Fibroblast of villous mesenchyme (primary cell): ENCODE results near the gene SOCS7. TPM values are rescaled to one million over a fixed set of nuclear protein-coding genes. Genes with fewer than 3 reads are reported as not detected.

ENCODE experiments used
- DNase-seq: peaks from one replicate; pipeline ENCODE4 v3.0.0-alpha.2; 2010; ENCODE audit warnings: low read depth
- H3K4me3 ChIP-seq: 2 replicates; pipeline ENCODE4 v1.5.1; 2011; ENCODE audit warnings: low read depth, mild to moderate bottlenecking, low read length
- total RNA-seq: library from RNA; depleted of rRNA; stranded (reverse); fragments of >200 nt; gene quantifications from 2 replicates; pipeline ENCODE4 v1.2.3, GENCODE V29; 2012
- TF ChIP-seq, protein P1 (sequence below): IDR thresholded peaks from 2 replicates; pipeline ENCODE4 v1.5.1; 2012; ENCODE audit warnings: low read depth, mild to moderate bottlenecking, low read length; ENCODE audit not compliant: insufficient read depth

The SOCS7 gene
- total RNA-seq, 1 donor, result 11.2 TPM

DNA sequence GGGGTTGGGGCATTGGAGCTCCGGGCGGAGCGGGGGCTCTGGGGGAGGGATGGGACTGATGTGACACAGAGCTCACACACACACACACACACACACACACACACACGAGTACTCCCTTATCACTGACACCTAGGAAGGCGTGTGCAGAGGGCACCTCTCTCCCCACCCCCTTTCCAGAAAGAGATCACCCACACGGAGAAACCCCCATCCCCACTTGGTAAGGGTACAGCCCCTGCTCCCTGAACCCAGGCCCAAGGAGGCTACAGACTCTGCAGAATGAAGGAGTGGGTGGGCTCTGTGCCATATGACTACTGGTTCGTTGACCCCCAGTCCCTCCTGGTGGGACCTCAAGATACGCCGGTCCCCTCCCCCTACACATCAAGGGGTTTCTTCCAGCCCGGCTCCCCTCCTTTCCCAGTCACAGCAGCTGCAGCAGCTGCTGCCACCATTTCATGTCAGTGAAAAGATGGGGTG is 67.9 kb downstream of the SOCS7 start:
- no peak for DNase-seq
- TF ChIP-seq, protein P1, sequence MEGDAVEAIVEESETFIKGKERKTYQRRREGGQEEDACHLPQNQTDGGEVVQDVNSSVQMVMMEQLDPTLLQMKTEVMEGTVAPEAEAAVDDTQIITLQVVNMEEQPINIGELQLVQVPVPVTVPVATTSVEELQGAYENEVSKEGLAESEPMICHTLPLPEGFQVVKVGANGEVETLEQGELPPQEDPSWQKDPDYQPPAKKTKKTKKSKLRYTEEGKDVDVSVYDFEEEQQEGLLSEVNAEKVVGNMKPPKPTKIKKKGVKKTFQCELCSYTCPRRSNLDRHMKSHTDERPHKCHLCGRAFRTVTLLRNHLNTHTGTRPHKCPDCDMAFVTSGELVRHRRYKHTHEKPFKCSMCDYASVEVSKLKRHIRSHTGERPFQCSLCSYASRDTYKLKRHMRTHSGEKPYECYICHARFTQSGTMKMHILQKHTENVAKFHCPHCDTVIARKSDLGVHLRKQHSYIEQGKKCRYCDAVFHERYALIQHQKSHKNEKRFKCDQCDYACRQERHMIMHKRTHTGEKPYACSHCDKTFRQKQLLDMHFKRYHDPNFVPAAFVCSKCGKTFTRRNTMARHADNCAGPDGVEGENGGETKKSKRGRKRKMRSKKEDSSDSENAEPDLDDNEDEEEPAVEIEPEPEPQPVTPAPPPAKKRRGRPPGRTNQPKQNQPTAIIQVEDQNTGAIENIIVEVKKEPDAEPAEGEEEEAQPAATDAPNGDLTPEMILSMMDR, result no peak
- H3K4me3 ChIP-seq, result no peak overlapping the region

DNA sequence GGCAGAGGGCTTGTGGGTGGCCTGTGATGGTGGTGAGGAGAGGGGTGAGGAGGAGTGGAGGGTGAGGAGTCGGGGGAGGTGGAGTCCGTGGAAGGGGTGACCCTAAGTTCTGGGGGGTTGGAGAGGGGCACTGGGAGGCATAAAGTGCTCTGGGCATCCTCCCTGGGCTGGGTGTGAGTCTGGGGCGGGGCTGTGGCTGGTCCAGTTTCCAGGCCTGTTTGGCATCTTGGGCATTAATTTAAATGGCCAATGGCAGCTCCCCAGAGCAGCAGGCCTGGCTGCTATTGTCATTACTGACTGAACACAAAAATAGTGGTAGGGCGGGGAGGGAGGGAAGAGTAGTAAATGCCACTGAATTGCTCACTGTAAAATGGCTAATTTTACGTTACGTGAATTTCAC is 68.9 kb downstream of the SOCS7 start:
- DNase-seq, result no peak
- H3K4me3 ChIP-seq, result no peak overlapping the region
- TF ChIP-seq, protein P1, result no peak

DNA sequence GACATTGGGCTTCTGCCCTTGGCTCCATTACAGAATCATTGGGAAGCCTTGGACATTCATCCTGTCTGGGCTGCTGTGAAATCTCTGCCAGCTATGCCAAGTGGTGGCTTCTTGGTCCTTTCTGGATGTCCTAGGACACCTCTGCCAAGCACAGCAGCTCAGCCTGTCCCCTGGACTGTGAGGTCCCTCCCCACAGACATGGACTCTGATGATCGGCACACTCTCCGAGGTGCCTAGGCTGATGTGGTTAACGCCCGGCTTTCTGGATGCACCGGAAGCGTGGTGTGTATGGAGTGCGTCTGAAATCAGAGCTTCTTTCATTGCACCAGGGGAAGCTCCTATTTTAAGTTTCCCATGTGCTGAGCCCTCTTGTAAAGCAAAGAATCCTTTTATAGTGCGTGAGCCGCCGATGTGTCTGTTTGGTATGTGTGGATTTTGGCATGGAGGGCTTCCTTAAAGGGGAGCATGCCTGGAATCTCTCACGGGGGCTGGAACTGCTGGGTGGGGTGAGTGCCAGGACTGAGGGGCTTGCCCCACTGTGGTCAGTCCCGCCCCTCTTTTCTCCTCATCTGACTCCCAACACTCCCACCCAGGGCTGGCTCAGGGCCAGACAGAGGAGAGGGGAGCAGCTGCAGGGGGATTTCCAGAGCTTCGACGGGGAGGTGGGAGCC is 69.7 kb downstream of the SOCS7 start:
- H3K4me3 ChIP-seq, result no peak overlapping the region
- TF ChIP-seq, protein P1, result no peak
- peak; percentile 61 for DNase-seq

DNA sequence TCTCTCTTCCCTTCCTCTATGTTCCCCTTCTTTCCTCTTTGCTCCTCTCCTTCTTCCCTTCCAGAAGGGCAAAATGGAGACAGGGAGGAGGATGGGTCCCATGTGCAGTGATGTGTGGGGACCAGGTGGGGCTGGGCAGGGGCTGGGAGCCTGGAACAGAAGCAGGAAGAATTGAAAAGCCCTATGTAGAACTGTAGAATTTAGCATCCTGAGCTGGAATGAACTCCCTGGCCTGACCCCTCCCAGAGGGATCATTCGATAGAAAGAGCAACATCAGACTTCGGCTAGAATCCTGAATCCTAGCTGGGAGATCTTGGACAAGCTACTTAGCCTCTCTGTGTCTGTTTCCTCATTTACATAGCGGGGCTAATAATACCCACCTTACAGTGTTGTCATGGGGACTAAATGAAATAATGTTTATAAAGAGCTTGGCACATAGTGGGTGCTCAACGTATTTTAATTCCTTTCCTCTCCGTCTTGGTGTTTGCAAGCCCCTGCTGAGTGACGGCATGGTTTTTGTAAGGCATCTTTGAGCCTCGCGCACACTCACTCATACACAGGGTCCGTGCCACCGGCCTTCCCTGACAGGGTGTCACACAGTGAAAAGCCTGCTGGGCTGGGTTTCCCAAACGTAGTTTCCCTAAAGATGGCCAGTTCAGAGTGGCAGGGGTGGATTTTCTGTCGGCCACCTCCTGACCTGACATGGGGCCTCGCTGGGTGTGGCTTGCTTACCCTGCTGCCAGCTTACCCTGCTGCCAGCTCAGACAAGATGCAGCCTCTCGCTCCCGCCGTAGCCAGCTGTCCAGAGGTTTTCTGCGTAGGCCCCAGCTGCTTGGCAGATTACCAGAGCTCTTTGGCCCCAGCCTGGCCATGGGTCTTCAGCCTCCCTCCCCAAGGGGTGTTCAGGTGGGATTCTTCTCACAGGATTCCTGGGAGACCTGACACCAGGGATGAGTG is 70.5 kb downstream of the SOCS7 start:
- no peak overlapping the region for H3K4me3 ChIP-seq

DNA sequence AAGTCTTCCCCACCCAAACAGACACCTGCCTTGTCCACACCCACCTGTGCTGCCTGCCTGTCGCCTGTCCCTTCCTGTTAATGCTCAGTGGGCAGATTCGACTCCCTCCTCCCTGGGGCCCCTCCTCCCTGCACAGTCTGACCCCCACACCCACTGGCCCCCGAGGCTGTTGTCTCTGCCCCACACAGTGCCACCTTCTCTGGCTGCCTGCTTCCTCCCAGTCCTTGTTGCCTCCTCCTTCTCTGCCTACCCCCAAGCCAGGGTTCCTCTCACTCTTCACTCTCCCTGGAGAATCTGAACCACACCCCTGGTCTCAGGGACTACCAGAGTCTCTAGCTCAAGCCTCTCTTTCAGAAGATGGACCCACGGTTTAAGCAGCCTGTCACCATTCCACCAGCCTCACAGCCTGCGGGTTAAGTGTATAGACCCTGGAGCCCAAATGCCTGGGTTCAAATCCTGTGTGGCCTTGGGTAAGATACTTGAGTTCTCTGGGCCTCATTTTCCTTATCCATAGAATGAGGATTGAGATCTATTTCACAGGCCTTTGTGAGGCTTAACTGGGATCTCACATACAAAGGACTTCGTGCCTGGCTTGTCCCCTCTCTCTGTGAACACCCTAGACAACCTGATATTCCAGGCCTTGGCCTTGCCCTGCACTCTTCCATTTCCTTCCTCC is 72.8 kb downstream of the SOCS7 start:
- TF ChIP-seq, protein P1, result no peak
- no peak overlapping the region for H3K4me3 ChIP-seq
- no peak for DNase-seq

More for the DNA sequence above, 70.5 kb downstream of the SOCS7 start:
- DNase-seq, result no peak
- TF ChIP-seq, protein P1, result no peak

DNA sequence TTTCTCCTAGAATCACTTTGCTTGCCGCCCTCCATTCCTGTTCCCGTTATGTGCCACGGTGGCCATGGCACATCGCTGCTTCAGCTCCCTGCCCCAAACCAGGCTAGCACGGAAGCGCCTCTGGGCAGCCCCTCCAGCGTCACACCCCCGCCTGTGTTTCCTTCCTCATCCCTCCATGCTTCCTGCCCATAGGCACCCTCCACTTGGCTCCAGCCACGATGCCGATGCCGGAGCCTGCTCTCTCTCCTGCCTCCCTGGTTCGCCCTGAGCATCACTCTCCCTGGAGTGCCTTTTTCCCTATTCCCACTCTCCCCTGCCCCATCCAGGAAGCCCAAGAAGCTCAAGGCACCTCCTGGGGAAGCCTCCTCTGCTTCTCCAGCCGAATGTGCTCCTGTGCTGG is 73.4 kb downstream of the SOCS7 start:
- no peak overlapping the region for H3K4me3 ChIP-seq
- DNase-seq, result no peak
- TF ChIP-seq, protein P1, result no peak
